OCI-LY3 (cell line): ENCODE results near the gene SPC24.

Experiments used
- CTCF ChIP-seq: fragments of 200-600, 300-600 bp; sonication (generic); IDR thresholded peaks from 2 replicates; pipeline ENCODE4 v1.5.1; 2014; ENCODE audit warnings: antibody characterized with exemption, low read length, low read depth
- EZH2phosphoT487 ChIP-seq: fragments of 200-600 bp; shearing (Covaris generic); IDR thresholded peaks from 2 replicates; pipeline ENCODE4 v1.6.1; 2018; ENCODE audit warnings: antibody characterized with exemption, mixed run types, low read depth

- TF ChIP-seq CTCF (no peak), EZH2phosphoT487 (no peak)
Observed at GRCh38 chr19:11145536-11145924, 10.1 kb downstream of the SPC24 start.
